Measurements from ENCODE around the gene COA3. TPM values are rescaled to one million over a fixed set of nuclear protein-coding genes. Genes with fewer than 3 reads are reported as not detected.

The COA3 gene
- total and polyA plus RNA-seq, 8 donors: 48.1 to 130 (median 68.7) TPM

GRCh38 chr17:42792545-42792944, 6.0 kb downstream of the COA3 start:
- 33 to 41% methylated on average over 5 of the region's 5 CpGs for WGBS, 2 donors
- H3K4me3 ChIP-seq: no peak overlapping the region
- DNase-seq: no peak
- intact Hi-C loops (cut with DNase I): no loop called here
- ATAC-seq: no peak
- H3K27ac ChIP-seq: no peak overlapping the region
- no peaks in the 10 kb centered on the region for H3K36me3 ChIP-seq
- H3K9me3 ChIP-seq: no peaks in the 10 kb centered on the region
- peaks cover 7 to 13% (median 13%) of the 10 kb centered on the region in 3 donors for H3K4me1 ChIP-seq
- TF ChIP-seq CTCF (IDR thresholded peaks at IDR 0.05): no peak
- no peak for FAIRE-seq
- H3K27me3 ChIP-seq: no peaks in the 10 kb centered on the region

GRCh38 chr17:42791948-42792347, 6.6 kb downstream of the COA3 start:
- ATAC-seq: no peak
- intact Hi-C loops (cut with DNase I): no loop called here
- WGBS, 2 donors: 51 to 57% methylated on average over 2 of the region's 2 CpGs

GRCh38 chr17:42787266-42787665, 11.2 kb downstream of the COA3 start:
- no peak for TF ChIP-seq CTCF (IDR thresholded peaks at IDR 0.05)
- DNase-seq (no peak), FAIRE-seq (no peak), ATAC-seq (no peak)
- intact Hi-C loops (cut with DNase I): no loop called here
- Histone ChIP-seq H3K4me3 (no peak overlapping the region), H3K36me3 (no peaks in the 10 kb centered on the region), H3K4me1 (no peaks in the 10 kb centered on the region), H3K9me3 (no peaks in the 10 kb centered on the region), H3K27ac (no peak overlapping the region), H3K27me3 (peaks cover 0 to 8% (median 2%) of the 10 kb centered on the region in 4 donors)
- WGBS, 2 donors: 82 to 88% methylated on average over 11 of the region's 11 CpGs

More at GRCh38 chr17:42791948-42792347, 6.6 kb downstream of the COA3 start:
- no peak overlapping the region for H3K27ac ChIP-seq
- no peak for FAIRE-seq
- no peak for DNase-seq
- H3K36me3 ChIP-seq: no peaks in the 10 kb centered on the region
- no peak for TF ChIP-seq CTCF (IDR thresholded peaks at IDR 0.05)
- H3K9me3 ChIP-seq: no peaks in the 10 kb centered on the region
- no peaks in the 10 kb centered on the region for H3K27me3 ChIP-seq
- peaks cover 7 to 13% (median 9%) of the 10 kb centered on the region in 3 donors for H3K4me1 ChIP-seq
- no peak overlapping the region for H3K4me3 ChIP-seq

GRCh38 chr17:42784811-42785592, 13.5 kb downstream of the COA3 start:
- 17 to 20% methylated on average over 47 to 52 of the region's 52 CpGs for WGBS, 2 donors
- no peak for FAIRE-seq
- TF ChIP-seq CTCF (IDR thresholded peaks at IDR 0.05): no peak

GRCh38 chr17:42784409-42784808, 14.1 kb downstream of the COA3 start:
- no peak for DNase-seq
- H3K27ac ChIP-seq: no peak overlapping the region
- peaks cover 0 to 12% (median 2%) of the 10 kb centered on the region in 4 donors for H3K27me3 ChIP-seq
- TF ChIP-seq CTCF (IDR thresholded peaks at IDR 0.05): no peak
- H3K9me3 ChIP-seq: no peaks in the 10 kb centered on the region
- intact Hi-C loops (cut with DNase I): no loop called here
- 24 to 26% methylated on average over 25 of the region's 25 CpGs for WGBS, 2 donors
- peaks cover 0 to 9% (median 0%) of the 10 kb centered on the region in 3 donors for H3K4me1 ChIP-seq
- no peak overlapping the region for H3K4me3 ChIP-seq
- no peak for FAIRE-seq
- peaks cover 0 to 3% (median 0%) of the 10 kb centered on the region in 3 donors for H3K36me3 ChIP-seq
- ATAC-seq: peak in 1 of 4 donors; percentile 14

More at GRCh38 chr17:42784811-42785592, 13.5 kb downstream of the COA3 start:
- Histone ChIP-seq H3K4me3 (no peak overlapping the region), H3K27ac (no peak overlapping the region), H3K27me3 (peaks cover 0 to 12% (median 2%) of the 10 kb centered on the region in 4 donors), H3K4me1 (peaks cover 0 to 9% (median 0%) of the 10 kb centered on the region in 3 donors), H3K9me3 (no peaks in the 10 kb centered on the region), H3K36me3 (no peaks in the 10 kb centered on the region)
- intact Hi-C loops (cut with DNase I): no loop called here
- DNase-seq: peak in 1 of 6 donors; percentile 67
- no peak for ATAC-seq

Measured in pancreas (tissue), 10 donors.